Parathyroid adenoma (tissue), 2 donors: ENCODE results near the gene RBKS.

Experiments used
- H2AFZ ChIP-seq: fragments of 300-600 bp; sonication (generic); one replicate; pipeline ENCODE4 v1.7.0; 2017; ENCODE audit warnings: antibody characterized with exemption, mild to moderate bottlenecking
- H3K27ac ChIP-seq: fragments of 300-600 bp; sonication (generic); one replicate; pipeline ENCODE4 v1.7.0; 2017
- H3K27me3 ChIP-seq: fragments of 300-600 bp; sonication (generic); one replicate; pipeline ENCODE4 v1.7.0; 2017; ENCODE audit warnings: low read length; ENCODE audit not compliant: control insufficient read depth, insufficient read depth
- H3K36me3 ChIP-seq: fragments of 300-600 bp; sonication (generic); one replicate; pipeline ENCODE4 v1.7.0; 2017; ENCODE audit warnings: low read length; ENCODE audit not compliant: control insufficient read depth, insufficient read depth
- H3K4me1 ChIP-seq: fragments of 300-600 bp; sonication (generic); one replicate; pipeline ENCODE4 v1.7.0; 2017; ENCODE audit warnings: control low read depth
- H3K4me2 ChIP-seq: fragments of 300-600 bp; sonication (generic); one replicate; pipeline ENCODE4 v1.7.0; 2017; ENCODE audit warnings: low read length
- H3K4me3 ChIP-seq: fragments of 300-600 bp; sonication (generic); one replicate; pipeline ENCODE4 v1.7.0; 2017; ENCODE audit warnings: low read depth, low read length
- H3K79me2 ChIP-seq: fragments of 300-600 bp; sonication (generic); one replicate; pipeline ENCODE4 v1.7.0; 2017; ENCODE audit warnings: control low read depth
- H3K9ac ChIP-seq: fragments of 300-600 bp; sonication (generic); one replicate; pipeline ENCODE4 v1.7.0; 2017; ENCODE audit warnings: mild to moderate bottlenecking
- H3K9me3 ChIP-seq: fragments of 300-600 bp; sonication (generic); one replicate; pipeline ENCODE4 v1.7.0; 2017; ENCODE audit warnings: low read length; ENCODE audit not compliant: control insufficient read depth
- CTCF ChIP-seq: fragments of 300-600 bp; sonication (generic); IDR thresholded peaks from one replicate; pipeline ENCODE4 v1.7.0; 2017; ENCODE audit warnings: antibody characterized with exemption, mild to moderate bottlenecking
- donor health status: primary hyperparathyroidism.

The RBKS gene

GRCh38 chr2:27804146-27804545 lies 86.0 kb downstream of the RBKS start:
- TF ChIP-seq CTCF, result no peak
- no peaks in the 10 kb centered on the region for H3K9me3 ChIP-seq
- no peak overlapping the region for H3K27ac ChIP-seq
- H3K4me2 ChIP-seq, result no peak overlapping the region
- no peaks in the 10 kb centered on the region for H3K4me1 ChIP-seq
- no peak overlapping the region for H3K4me3 ChIP-seq
- no peaks in the 10 kb centered on the region for H3K79me2 ChIP-seq
- H2AFZ ChIP-seq, result no peak overlapping the region
- H3K9ac ChIP-seq, result no peak overlapping the region
- H3K36me3 ChIP-seq, result no peaks in the 10 kb centered on the region
- no peaks in the 10 kb centered on the region for H3K27me3 ChIP-seq

GRCh38 chr2:27803046-27803445 lies 87.1 kb downstream of the RBKS start:
- TF ChIP-seq CTCF, result no peak

GRCh38 chr2:27802547-27802946 lies 87.6 kb downstream of the RBKS start:
- H2AFZ ChIP-seq, result no peak overlapping the region
- no peaks in the 10 kb centered on the region for H3K36me3 ChIP-seq
- H3K79me2 ChIP-seq, result no peaks in the 10 kb centered on the region
- no peaks in the 10 kb centered on the region for H3K4me1 ChIP-seq
- no peak overlapping the region for H3K27ac ChIP-seq
- no peak overlapping the region for H3K9ac ChIP-seq
- H3K9me3 ChIP-seq, result no peaks in the 10 kb centered on the region
- no peak for TF ChIP-seq CTCF
- no peaks in the 10 kb centered on the region for H3K27me3 ChIP-seq
- no peak overlapping the region for H3K4me2 ChIP-seq
- no peak overlapping the region for H3K4me3 ChIP-seq

More at GRCh38 chr2:27803046-27803445, 87.1 kb downstream of the RBKS start:
- Histone ChIP-seq H3K36me3 (no peaks in the 10 kb centered on the region), H3K9ac (no peak overlapping the region), H3K79me2 (no peaks in the 10 kb centered on the region), H2AFZ (no peak overlapping the region), H3K27me3 (no peaks in the 10 kb centered on the region), H3K4me1 (no peaks in the 10 kb centered on the region), H3K27ac (no peak overlapping the region), H3K4me2 (no peak overlapping the region), H3K4me3 (no peak overlapping the region), H3K9me3 (no peaks in the 10 kb centered on the region)

GRCh38 chr2:27800856-27801255 lies 89.3 kb downstream of the RBKS start:
- no peaks in the 10 kb centered on the region for H3K4me1 ChIP-seq

More at GRCh38 chr2:27800856-27801255, 89.3 kb downstream of the RBKS start:
- H3K27ac ChIP-seq, result no peak overlapping the region
- H3K36me3 ChIP-seq, result no peaks in the 10 kb centered on the region
- no peak overlapping the region for H3K4me2 ChIP-seq
- H3K9me3 ChIP-seq, result no peaks in the 10 kb centered on the region
- H3K4me3 ChIP-seq, result no peak overlapping the region
- no peak overlapping the region for H2AFZ ChIP-seq
- H3K27me3 ChIP-seq, result no peaks in the 10 kb centered on the region
- H3K9ac ChIP-seq, result no peak overlapping the region
- no peaks in the 10 kb centered on the region for H3K79me2 ChIP-seq
- TF ChIP-seq CTCF, result no peak
